ENCODE measurements around the gene TACC3. TPM values are rescaled to one million over a fixed set of nuclear protein-coding genes. Genes with fewer than 3 reads are reported as not detected.

TACC3 gene
- total RNA-seq, 1 donor from 2014 or later = 13.9 TPM

DNA sequence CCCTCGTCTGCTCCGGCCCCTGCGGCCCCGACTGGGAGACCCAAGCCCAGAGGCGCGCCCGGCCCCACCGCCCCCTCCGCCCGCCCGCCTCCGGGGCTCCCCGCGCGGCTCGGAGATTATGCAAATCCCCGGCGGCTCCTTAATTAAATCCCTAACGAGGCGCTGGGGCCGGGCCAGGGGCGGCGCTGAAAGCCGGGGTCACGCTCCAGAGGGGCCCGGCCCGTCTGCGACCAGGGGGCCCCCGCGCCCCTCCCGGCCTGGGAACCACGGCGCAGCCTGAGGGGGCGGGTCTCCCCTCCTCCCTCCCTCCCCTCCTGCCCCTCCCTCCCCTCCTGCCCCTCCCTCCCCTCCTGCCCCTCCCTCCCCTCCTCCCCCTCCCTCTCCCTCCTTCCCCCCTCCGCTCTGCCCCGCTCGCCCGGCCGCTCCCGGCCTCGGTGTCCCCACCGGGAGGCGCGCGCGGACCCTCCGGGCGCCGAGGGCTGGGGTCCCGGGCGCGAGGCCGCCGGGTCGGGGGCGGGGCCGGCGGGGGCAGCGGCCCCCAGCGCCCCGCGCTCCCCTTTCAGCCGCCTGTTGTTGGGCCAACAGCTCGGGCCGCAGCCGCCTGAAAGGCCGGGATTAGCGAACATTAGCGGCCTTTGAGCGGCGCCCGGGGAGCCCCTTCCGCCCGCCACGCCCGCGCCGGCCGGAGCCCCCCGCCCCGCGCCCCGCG is 45.9 kb downstream of the TACC3 start:
- Histone ChIP-seq H3K27me3 (ENCODE audit: control insufficient read depth, insufficient read depth, low read length) (peaks cover 32% of the 10 kb centered on the region), H3K4me3 (ENCODE audit: low read depth, low read length) (peak overlapping the region; percentile 4), H3K36me3 (ENCODE audit: control insufficient read depth, insufficient read depth, low read length) (no peaks in the 10 kb centered on the region)
- TF ChIP-seq, protein P1, sequence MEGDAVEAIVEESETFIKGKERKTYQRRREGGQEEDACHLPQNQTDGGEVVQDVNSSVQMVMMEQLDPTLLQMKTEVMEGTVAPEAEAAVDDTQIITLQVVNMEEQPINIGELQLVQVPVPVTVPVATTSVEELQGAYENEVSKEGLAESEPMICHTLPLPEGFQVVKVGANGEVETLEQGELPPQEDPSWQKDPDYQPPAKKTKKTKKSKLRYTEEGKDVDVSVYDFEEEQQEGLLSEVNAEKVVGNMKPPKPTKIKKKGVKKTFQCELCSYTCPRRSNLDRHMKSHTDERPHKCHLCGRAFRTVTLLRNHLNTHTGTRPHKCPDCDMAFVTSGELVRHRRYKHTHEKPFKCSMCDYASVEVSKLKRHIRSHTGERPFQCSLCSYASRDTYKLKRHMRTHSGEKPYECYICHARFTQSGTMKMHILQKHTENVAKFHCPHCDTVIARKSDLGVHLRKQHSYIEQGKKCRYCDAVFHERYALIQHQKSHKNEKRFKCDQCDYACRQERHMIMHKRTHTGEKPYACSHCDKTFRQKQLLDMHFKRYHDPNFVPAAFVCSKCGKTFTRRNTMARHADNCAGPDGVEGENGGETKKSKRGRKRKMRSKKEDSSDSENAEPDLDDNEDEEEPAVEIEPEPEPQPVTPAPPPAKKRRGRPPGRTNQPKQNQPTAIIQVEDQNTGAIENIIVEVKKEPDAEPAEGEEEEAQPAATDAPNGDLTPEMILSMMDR (IDR thresholded peaks at IDR 0.05; ENCODE audit: insufficient read depth, low read length, poor library complexity, severe bottlenecking) = no peak
- DNase-seq (ENCODE audit: low read depth) = no peak

DNA sequence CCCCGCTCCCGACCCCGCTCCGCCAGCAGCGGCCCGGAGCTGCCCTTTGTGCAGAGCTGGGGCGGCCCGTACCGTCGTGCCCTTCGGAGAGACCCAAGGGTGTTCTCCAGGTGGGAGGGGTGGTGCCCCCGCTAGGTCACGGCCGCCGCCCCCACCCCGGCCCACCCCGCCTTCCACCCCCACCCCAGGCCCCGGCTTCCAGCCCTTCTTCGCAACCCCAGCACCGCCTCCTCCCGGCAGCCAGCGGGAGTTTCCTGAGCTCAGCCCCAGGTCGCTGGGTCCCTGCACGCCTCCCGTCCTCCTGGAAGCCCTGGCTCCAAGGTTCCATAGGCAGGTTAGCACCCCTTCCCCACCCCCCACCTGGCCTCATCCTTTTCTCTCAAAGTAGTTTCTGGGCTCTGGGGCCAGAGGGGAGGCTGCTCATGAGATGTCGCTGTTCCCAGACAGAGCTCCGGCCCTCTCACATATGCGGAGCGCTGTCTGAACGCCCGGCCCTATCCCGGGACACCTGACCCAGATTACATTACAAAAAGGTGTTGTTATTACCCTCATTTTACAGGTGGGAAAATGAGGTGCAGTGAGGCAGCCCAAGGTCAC is 46.5 kb downstream of the TACC3 start:
- Histone ChIP-seq H3K36me3 (ENCODE audit: control insufficient read depth, insufficient read depth, low read length) (no peaks in the 10 kb centered on the region), H3K4me3 (ENCODE audit: low read depth, low read length) (peak overlapping the region; percentile 4), H3K27me3 (ENCODE audit: control insufficient read depth, insufficient read depth, low read length) (peaks cover 34% of the 10 kb centered on the region)
- TF ChIP-seq, protein P1 (IDR thresholded peaks at IDR 0.05; ENCODE audit: insufficient read depth, low read length, poor library complexity, severe bottlenecking) = peak; percentile 55
- no peak for DNase-seq (ENCODE audit: low read depth)

DNA sequence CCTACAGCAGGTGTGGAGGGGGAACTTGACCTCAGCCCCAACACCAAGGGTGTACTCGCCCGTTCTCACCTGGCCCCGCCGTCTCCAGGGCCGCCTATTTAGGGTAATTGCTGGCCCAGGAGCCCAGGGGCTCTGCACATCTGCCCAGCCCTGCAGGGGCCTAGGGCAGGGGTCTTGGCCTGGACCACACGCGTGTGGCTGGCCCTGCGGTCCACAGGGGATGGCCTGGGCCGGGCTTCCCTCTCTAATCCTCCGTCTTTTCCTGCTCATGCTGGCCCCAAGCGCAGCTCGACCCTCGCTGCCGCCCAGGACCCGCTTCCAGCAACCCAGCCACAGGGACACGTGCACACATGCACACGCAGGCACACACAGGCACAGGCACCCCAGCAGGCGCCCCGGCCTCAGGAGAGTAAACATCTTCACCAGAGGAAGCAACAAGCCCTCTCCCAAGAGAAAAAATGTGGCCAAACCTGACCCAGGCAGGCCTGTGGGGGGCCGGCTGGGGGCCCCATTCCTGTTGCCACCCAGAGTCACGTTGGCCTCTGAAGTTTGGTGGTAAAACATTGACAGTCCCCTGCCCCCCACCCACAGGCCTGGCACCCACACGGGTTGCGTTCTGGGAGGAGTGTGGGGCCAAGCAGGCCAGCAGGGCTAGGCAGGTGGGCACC is 47.2 kb downstream of the TACC3 start:
- Histone ChIP-seq H3K27me3 (ENCODE audit: control insufficient read depth, insufficient read depth, low read length) (peaks cover 32% of the 10 kb centered on the region), H3K36me3 (ENCODE audit: control insufficient read depth, insufficient read depth, low read length) (no peaks in the 10 kb centered on the region), H3K4me3 (ENCODE audit: low read depth, low read length) (no peak overlapping the region)
- TF ChIP-seq, protein P1 (IDR thresholded peaks at IDR 0.05; ENCODE audit: insufficient read depth, low read length, poor library complexity, severe bottlenecking) = no peak
- DNase-seq (ENCODE audit: low read depth) = no peak

DNA sequence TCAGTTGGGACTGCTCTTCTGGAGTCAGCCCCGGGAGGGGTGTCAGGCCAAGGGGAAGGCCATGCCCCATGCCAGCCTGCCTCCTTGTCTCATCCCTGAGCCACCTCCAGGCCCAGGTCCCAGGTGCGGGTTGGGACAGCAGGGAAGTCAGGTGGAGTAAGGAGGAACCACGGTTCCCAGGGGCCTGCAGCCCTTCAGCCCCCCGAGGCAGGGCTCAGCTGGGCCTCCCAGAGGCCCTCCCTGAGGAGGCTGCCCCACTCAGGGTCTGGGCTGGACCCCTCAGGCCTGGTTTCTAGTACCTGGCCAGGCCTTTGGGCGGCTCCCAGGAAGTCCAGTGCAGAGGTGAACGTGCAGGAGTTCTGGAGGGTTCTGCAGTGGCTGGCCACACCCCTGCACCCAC is 48.4 kb downstream of the TACC3 start:
- no peaks in the 10 kb centered on the region for H3K36me3 ChIP-seq (ENCODE audit: control insufficient read depth, insufficient read depth, low read length)
- TF ChIP-seq, protein P1 (IDR thresholded peaks at IDR 0.05; ENCODE audit: insufficient read depth, low read length, poor library complexity, severe bottlenecking) = no peak
- peaks cover 38% of the 10 kb centered on the region for H3K27me3 ChIP-seq (ENCODE audit: control insufficient read depth, insufficient read depth, low read length)
- DNase-seq (ENCODE audit: low read depth) = no peak
- no peak overlapping the region for H3K4me3 ChIP-seq (ENCODE audit: low read depth, low read length)

DNA sequence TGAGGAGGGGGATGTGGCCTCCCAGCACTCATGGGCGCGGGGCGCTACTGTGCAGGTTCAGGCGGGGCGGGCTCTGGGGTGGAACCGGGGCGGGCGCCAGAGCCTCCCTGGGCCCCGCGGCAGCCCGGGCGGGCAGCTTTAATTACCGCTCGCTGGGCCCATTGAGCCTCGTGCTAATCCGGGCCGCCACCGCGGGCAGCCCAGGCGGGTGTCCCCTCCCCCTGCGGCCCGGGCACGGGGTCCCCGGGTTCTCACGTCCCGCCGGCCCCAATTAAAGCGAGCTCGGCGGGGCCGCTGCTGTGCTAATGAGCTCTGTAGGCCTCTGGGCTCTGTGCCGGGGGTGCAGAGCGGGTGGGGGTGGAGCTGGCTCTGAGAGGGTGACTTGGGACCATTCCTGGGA is 48.9 kb downstream of the TACC3 start:
- TF ChIP-seq, protein P1 (IDR thresholded peaks at IDR 0.05; ENCODE audit: insufficient read depth, low read length, poor library complexity, severe bottlenecking) = no peak
- Histone ChIP-seq H3K27me3 (ENCODE audit: control insufficient read depth, insufficient read depth, low read length) (peaks cover 38% of the 10 kb centered on the region), H3K4me3 (ENCODE audit: low read depth, low read length) (no peak overlapping the region), H3K36me3 (ENCODE audit: control insufficient read depth, insufficient read depth, low read length) (no peaks in the 10 kb centered on the region)
- no peak for DNase-seq (ENCODE audit: low read depth)
